ENCODE results near the gene ZDHHC20. TPM values are rescaled to one million over a fixed set of nuclear protein-coding genes. Genes with fewer than 3 reads are reported as not detected.

The ZDHHC20 gene
- total and polyA plus RNA-seq, 2 of the 4 experiments (the other 2 are of a cell fraction), result 16.1 to 72.4 TPM

- Histone ChIP-seq H3K79me1 (ENCODE audit: low read depth in 1 of 2, low read length in 2 of 2) (no peaks in the 10 kb centered on the region), H3K9ac (ENCODE audit: low read depth, low read length) (no peak overlapping the region), H4K8ac (ENCODE audit: low read depth in 2 of 2, low read length in 2 of 2) (no peak overlapping the region), H3K18ac (ENCODE audit: low read depth, low read length) (no peak overlapping the region), H2BK5ac (ENCODE audit: low read depth, low read length, poor library complexity, severe bottlenecking) (no peak overlapping the region), H3K9me1 (ENCODE audit: insufficient read depth, low read length) (no peaks in the 10 kb centered on the region), H2BK20ac (ENCODE audit: low read depth, low read length) (no peak overlapping the region), H2AK9ac (replicated peaks; ENCODE audit: low read depth, low read length, poor library complexity) (no peak overlapping the region), H3K56ac (ENCODE audit: extremely low read depth, insufficient read depth, low read length) (no peak overlapping the region), H3K27ac (ENCODE audit: insufficient read depth, low read length) (no peak overlapping the region), H2BK120ac (ENCODE audit: low read depth, low read length) (no peak overlapping the region), H3K36me3 (ENCODE audit: control insufficient read depth, insufficient read depth, low read length) (peaks cover 5% of the 10 kb centered on the region), H3K27me3 (ENCODE audit: control insufficient read depth, insufficient read depth, low read length) (no peaks in the 10 kb centered on the region), H2BK15ac (ENCODE audit: low read depth, low read length) (no peak overlapping the region), H4K5ac (ENCODE audit: low read depth, low read length) (no peak overlapping the region), H3K14ac (replicated peaks; ENCODE audit: low read depth, low read length) (no peak overlapping the region), H3K4me3 (ENCODE audit: insufficient read depth, low read depth, low read length) (no peak overlapping the region), H2AFZ (replicated peaks; ENCODE audit: low read length, poor library complexity) (no peak overlapping the region), H4K91ac (ENCODE audit: insufficient read depth, low read depth, low read length) (no peak overlapping the region), H4K20me1 (ENCODE audit: insufficient read depth, low read length) (no peaks in the 10 kb centered on the region), H2AK5ac (ENCODE audit: low read depth, low read length) (no peak overlapping the region), H3K4me2 (ENCODE audit: low read depth, low read length) (no peak overlapping the region), H3K23ac (ENCODE audit: low read depth, low read length) (no peak overlapping the region), H3K4ac (ENCODE audit: low read depth, low read length) (no peak overlapping the region), H3K9me3 (ENCODE audit: control insufficient read depth, insufficient read depth, low read length) (peaks cover 11% of the 10 kb centered on the region), H3K4me1 (ENCODE audit: control insufficient read depth, insufficient read depth, low read length) (no peaks in the 10 kb centered on the region)
- DNase-seq, result no peak
- TF ChIP-seq POLR2A (IDR thresholded peaks at IDR 0.05; ENCODE audit: low read depth, low read length), result no peak
- no peak for TF ChIP-seq RCOR1 (IDR thresholded peaks at IDR 0.05; ENCODE audit: insufficient replicate concordance, low read length)
- no peak for TF ChIP-seq MAZ (IDR thresholded peaks at IDR 0.05; ENCODE audit: borderline replicate concordance, low read depth, low read length)
- no peak for TF ChIP-seq BHLHE40 (IDR thresholded peaks at IDR 0.05; ENCODE audit: low read depth, low read length)
- TF ChIP-seq, protein P1, sequence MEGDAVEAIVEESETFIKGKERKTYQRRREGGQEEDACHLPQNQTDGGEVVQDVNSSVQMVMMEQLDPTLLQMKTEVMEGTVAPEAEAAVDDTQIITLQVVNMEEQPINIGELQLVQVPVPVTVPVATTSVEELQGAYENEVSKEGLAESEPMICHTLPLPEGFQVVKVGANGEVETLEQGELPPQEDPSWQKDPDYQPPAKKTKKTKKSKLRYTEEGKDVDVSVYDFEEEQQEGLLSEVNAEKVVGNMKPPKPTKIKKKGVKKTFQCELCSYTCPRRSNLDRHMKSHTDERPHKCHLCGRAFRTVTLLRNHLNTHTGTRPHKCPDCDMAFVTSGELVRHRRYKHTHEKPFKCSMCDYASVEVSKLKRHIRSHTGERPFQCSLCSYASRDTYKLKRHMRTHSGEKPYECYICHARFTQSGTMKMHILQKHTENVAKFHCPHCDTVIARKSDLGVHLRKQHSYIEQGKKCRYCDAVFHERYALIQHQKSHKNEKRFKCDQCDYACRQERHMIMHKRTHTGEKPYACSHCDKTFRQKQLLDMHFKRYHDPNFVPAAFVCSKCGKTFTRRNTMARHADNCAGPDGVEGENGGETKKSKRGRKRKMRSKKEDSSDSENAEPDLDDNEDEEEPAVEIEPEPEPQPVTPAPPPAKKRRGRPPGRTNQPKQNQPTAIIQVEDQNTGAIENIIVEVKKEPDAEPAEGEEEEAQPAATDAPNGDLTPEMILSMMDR (conservative IDR thresholded peaks at IDR 0.05; ENCODE audit: low read depth, low read length), result no peak
- TF ChIP-seq CEBPB (IDR thresholded peaks at IDR 0.05; ENCODE audit: low read depth, low read length), result no peak
- TF ChIP-seq CHD1 (IDR thresholded peaks at IDR 0.05; ENCODE audit: low read depth, low read length), result no peak
- TF ChIP-seq MXI1 (IDR thresholded peaks at IDR 0.05; ENCODE audit: borderline replicate concordance, low read depth, low read length), result no peak
- no peak for TF ChIP-seq MAFK (IDR thresholded peaks at IDR 0.05; ENCODE audit: low read depth, low read length)
- BruUV-seq (replicated peaks), result no TSS peak
- WGBS, 2 experiments (ENCODE audit: extremely low coverage in 2 of 2, insufficient read length in 1 of 2), result no CpG with 5 or more reads among the region's 4 CpGs
- ChIA-PET POLR2A (ENCODE audit: unreplicated experiment) (no interaction called here), CTCF (no interaction called here)
- intact Hi-C loops (cut with micrococcal nuclease), result loop anchor here (10.0 kb wide), 1 partner anchor 1268 kb away; no protein-coding TSS in a partner anchor
- dilution Hi-C loops (cut with HindIII; ENCODE audit: low sequenced_read_pairs, unreplicated experiment), result no loop called here
- in situ Hi-C loops (cut with MboI; ENCODE audit: low sequenced_read_pairs), result loop anchor here (25.0 kb wide), 2 partner anchors 974 to 1299 kb away; partner anchors contain the start of gene GJB2
- ATAC-seq (ENCODE audit: low read depth), result no peak
These were observed 27.2 kb upstream of the ZDHHC20 start for GRCh38 chr13:21486322-21486721.
